HG03354 (cell line): ENCODE results near the gene CENPS.

Experiments
- ATAC-seq: cut with Tn5 transposase; IDR thresholded peaks from one replicate; pipeline ENCODE4 v1.9.1; 2021; ENCODE audit warnings: mild to moderate bottlenecking; ENCODE audit not compliant: unreplicated experiment, poor library complexity, severe bottlenecking

The CENPS gene

GRCh38 chr1:10479296-10479695 lies 49.1 kb downstream of the CENPS start:
- ATAC-seq, result no peak

- no peak for ATAC-seq
These were observed 50.4 kb downstream of the CENPS start for GRCh38 chr1:10480614-10481013.

GRCh38 chr1:10484521-10484920 lies 54.3 kb downstream of the CENPS start:
- no peak for ATAC-seq

- ATAC-seq, result no peak
These were observed 59.2 kb downstream of the CENPS start for GRCh38 chr1:10489291-10490055.

GRCh38 chr1:10490286-10490970 lies 60.2 kb downstream of the CENPS start:
- no peak for ATAC-seq
